ENCODE data around the gene GSN. TPM values are rescaled to one million over a fixed set of nuclear protein-coding genes. Genes with fewer than 3 reads are reported as not detected.

Gene GSN
- total RNA-seq, 2 experiments from 2014 or later, result 2.9 to 3.4 TPM

DNA sequence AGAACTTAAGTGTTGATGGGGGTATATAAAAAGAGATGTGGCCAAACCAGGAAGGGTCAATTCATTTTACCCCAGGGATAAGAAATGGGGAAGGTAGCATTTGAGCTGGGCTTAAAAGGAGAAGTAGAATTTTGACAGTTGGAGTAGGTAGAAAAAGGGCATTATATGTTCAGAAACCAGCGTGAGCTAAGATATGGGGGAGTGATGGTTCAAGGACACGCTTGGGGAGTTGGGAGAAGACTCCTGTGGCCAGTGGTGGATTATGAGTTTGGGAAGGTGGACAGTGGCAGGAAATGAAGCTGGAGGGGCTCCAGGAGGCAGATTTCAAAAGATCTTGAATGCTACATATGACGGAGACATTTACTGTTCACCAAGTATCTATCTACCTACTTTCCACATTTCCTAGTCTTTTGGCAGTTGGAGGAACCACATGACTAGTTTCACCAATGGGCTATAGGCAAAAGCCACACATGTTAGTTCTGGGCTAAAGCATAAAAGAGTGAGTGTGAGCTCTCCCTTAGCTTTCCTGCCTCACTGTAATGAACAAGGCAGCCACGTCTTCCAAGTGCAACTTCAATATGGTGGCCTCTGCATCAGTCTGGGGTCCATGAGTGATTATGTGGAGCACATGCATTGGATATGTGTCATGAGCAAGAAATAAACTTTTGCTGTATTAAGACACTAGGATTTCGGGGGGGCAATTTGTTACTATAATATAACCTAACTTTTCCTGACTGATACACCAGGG, 15.7 kb upstream of the GSN start:
- Mint-ChIP-seq H3K36me3 (ENCODE audit: low read depth) (peaks cover 2% of the 10 kb centered on the region), H3K27ac (no peak overlapping the region), H3K4me3 (no peak overlapping the region), H3K9me3 (peaks cover 2% of the 10 kb centered on the region), H3K4me1 (peaks cover 4% of the 10 kb centered on the region), H3K27me3 (peaks cover 3% of the 10 kb centered on the region)
- ChIA-PET POLR2A (no interaction called here), CTCF (interaction anchor here (1.0 to 2.0 kb wide), 4 partner anchors 10 to 21 kb away, joined by 3 to 8 read pairs (median 4); no protein-coding TSS in a partner anchor)
- DNase-seq, result no peak

DNA sequence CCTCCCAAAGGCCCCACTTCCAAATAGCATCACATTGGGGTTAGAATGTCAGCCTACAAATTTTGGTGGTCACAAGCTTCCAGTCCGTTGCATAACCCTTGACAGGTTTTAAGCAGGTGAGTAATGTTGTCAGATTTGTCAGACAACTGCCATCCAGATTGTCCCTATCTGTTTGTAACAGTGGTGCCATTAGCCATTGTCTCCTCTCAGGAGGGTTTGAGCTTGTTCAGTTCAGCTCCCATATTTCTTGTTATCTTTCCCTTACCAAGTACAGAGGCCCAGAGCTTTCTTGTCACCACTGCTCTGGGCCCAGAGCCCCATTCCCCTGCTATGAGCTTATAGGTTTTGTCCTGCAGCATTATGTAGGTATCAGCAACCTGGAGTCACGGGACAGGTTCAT, 14.8 kb upstream of the GSN start:
- CTCF ChIA-PET, result interaction anchor here (1.0 to 2.0 kb wide), 5 partner anchors 9 to 22 kb away, joined by 3 to 8 read pairs (median 4); no protein-coding TSS in a partner anchor
- H3K9me3 Mint-ChIP-seq, result peaks cover 2% of the 10 kb centered on the region
- POLR2A ChIA-PET, result no interaction called here
- peaks cover 2% of the 10 kb centered on the region for H3K36me3 Mint-ChIP-seq (ENCODE audit: low read depth)
- peaks cover 3% of the 10 kb centered on the region for H3K27me3 Mint-ChIP-seq
- H3K4me1 Mint-ChIP-seq, result peaks cover 4% of the 10 kb centered on the region
- no peak overlapping the region for H3K27ac Mint-ChIP-seq
- H3K4me3 Mint-ChIP-seq, result no peak overlapping the region
- no peak for DNase-seq

DNA sequence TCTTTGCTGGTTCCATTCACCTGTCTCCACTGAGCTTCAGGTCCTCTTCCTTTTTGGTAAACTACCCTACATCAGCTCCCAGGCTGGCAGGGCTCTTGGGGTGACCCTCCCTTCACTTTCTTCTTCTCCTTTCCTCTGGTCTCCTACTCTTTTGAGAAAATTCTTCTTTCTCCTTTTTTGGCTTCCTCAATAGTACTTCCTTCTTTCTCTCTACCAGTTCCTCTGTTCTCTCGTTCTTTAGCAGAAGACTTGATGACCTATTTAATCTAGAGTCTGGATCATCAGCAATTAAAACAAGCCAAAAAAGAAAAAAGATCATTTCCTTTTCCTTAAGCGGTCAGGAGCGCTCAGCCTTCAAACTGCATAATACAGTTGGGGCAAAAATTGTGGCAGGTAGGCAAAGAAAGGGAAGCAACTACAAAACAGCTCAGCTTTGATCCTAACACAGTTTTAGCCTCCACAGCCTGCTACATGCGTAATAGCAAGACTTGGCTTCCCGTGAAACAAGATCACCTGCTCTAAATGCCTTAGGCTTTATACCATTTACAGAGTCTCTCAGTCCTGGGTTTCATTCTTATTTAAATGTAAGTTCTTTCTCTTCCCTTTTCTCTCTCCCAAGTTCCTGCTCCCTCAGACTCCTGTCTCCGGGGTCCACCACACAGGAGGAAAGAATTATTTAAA, 14.0 kb upstream of the GSN start:
- DNase-seq, result no peak
- H3K4me1 Mint-ChIP-seq, result peaks cover 4% of the 10 kb centered on the region
- ChIA-PET POLR2A (no interaction called here), CTCF (interaction anchor here (1.2 to 2.0 kb wide), 4 partner anchors 8 to 19 kb away, joined by 3 to 8 read pairs (median 4); no protein-coding TSS in a partner anchor)
- no peak overlapping the region for H3K4me3 Mint-ChIP-seq
- H3K27ac Mint-ChIP-seq, result no peak overlapping the region
- peaks cover under 1% of the 10 kb centered on the region for H3K36me3 Mint-ChIP-seq (ENCODE audit: low read depth)
- H3K27me3 Mint-ChIP-seq, result peaks cover 3% of the 10 kb centered on the region
- H3K9me3 Mint-ChIP-seq, result peaks cover 2% of the 10 kb centered on the region

DNA sequence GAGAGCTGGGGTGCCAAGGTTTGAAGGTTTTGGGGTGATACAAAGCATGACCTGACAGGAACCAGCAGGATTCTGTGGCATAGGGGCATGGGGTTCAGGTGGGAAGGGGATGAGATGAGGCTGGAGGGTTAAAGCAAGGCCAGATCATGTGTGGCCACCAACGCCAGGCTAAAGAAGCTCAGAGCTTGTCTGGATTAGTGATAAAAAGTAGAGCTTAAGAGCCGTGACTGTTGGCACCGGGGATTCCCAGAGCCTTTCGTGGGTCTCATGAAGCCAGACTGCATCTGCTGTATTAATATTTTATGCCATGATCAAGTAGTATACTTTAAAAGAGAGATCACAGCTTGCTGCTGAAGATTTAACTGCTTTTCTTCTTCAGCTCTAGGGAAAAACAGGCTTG, 8.5 kb upstream of the GSN start:
- ChIA-PET CTCF (interaction anchor here (1.1 kb wide), 1 partner anchor 19 kb away, joined by 3 read pairs; no protein-coding TSS in a partner anchor), POLR2A (no interaction called here)
- Mint-ChIP-seq H3K4me1 (no peaks in the 10 kb centered on the region), H3K4me3 (no peak overlapping the region), H3K9me3 (no peaks in the 10 kb centered on the region), H3K27ac (no peak overlapping the region), H3K27me3 (peaks cover 2% of the 10 kb centered on the region), H3K36me3 (ENCODE audit: low read depth) (no peaks in the 10 kb centered on the region)
- no peak for DNase-seq

DNA sequence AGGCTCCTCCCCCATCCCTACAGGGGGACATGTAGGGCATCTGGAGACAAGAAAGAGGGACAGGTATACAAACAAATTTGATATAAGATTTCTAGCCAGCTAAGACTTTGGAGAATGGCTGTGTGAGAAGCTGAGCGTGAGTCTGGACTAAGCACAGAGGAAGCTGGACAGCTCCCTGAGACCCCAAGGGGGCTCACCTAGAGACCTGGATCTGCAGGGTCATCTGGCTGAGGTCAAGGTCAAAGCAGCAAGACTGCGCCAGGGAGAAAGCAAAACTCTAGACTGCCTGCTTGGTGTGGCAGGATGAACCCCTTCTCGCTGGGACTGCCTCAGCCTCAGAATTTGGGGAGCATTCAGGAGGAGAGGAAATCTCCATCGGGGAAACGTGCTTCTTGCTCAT, 8.0 kb upstream of the GSN start:
- H3K36me3 Mint-ChIP-seq (ENCODE audit: low read depth), result no peaks in the 10 kb centered on the region
- H3K4me1 Mint-ChIP-seq, result no peaks in the 10 kb centered on the region
- no peak overlapping the region for H3K27ac Mint-ChIP-seq
- no peak overlapping the region for H3K4me3 Mint-ChIP-seq
- no peaks in the 10 kb centered on the region for H3K9me3 Mint-ChIP-seq
- POLR2A ChIA-PET, result no interaction called here
- CTCF ChIA-PET, result interaction anchor here (1.1 kb wide), 1 partner anchor 19 kb away, joined by 3 read pairs; no protein-coding TSS in a partner anchor
- DNase-seq, result no peak
- peaks cover 2% of the 10 kb centered on the region for H3K27me3 Mint-ChIP-seq

DNA sequence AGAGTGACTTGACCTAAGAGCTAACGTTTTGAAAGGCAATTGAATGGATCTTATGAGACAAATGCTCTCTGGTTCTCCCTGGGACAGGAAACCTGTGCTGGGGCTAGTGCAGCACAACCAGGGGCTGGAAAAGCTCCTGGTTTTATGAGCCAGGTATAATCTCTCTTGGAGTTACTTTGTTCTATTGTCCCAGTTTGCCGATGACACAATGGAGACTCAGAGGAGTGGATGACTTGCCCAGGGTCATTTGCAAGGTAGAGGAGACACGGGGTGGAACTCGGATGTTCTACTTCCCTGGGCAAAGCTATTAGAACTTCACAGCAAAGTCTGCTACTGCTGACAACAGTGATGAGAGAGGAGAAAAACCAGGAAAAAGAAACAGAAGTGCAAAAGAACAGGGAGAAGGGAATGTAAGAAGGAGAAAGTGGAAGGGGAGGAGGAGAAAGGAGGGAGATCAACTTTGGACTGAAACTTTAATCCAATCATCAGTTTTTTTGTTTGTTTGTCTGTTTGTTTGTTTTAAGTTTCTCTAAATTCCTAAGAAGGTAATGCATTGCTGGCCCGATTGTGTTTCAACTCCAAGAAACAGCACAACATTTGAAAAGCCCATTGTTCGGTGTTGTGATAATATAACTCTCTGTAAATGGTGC, 7.4 kb upstream of the GSN start:
- no peaks in the 10 kb centered on the region for H3K9me3 Mint-ChIP-seq
- ChIA-PET CTCF (interaction anchor here (1.0 kb wide), 1 partner anchor 48 kb away, joined by 3 read pairs; no protein-coding TSS in a partner anchor), POLR2A (no interaction called here)
- DNase-seq, result no peak
- H3K4me1 Mint-ChIP-seq, result no peaks in the 10 kb centered on the region
- H3K36me3 Mint-ChIP-seq (ENCODE audit: low read depth), result no peaks in the 10 kb centered on the region
- peaks cover 2% of the 10 kb centered on the region for H3K27me3 Mint-ChIP-seq
- H3K27ac Mint-ChIP-seq, result no peak overlapping the region
- no peak overlapping the region for H3K4me3 Mint-ChIP-seq

DNA sequence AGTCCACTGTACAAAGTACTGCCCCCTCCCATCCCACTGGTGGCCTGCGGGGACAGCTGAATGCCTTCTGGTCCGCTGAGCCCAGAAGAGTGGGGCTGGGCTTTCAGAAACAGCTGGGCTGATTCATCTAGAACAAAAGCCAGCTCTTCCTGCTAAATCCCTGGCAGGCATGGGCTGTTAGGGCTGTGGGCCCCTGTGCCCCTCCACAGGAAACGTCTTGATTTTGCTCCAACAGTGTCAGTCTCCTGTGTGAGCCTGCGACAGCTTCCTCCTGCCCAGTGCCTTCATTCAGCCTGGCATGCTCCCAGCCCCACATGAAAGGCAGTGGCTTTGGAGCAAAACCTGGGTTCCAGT, 6.9 kb upstream of the GSN start:
- Mint-ChIP-seq H3K4me1 (no peaks in the 10 kb centered on the region), H3K9me3 (no peaks in the 10 kb centered on the region), H3K4me3 (no peak overlapping the region), H3K27me3 (peaks cover 2% of the 10 kb centered on the region), H3K36me3 (ENCODE audit: low read depth) (no peaks in the 10 kb centered on the region), H3K27ac (no peak overlapping the region)
- POLR2A ChIA-PET, result no interaction called here
- CTCF ChIA-PET, result interaction anchor here (1.0 kb wide), 1 partner anchor 48 kb away, joined by 3 read pairs; no protein-coding TSS in a partner anchor
- no peak for DNase-seq

DNA sequence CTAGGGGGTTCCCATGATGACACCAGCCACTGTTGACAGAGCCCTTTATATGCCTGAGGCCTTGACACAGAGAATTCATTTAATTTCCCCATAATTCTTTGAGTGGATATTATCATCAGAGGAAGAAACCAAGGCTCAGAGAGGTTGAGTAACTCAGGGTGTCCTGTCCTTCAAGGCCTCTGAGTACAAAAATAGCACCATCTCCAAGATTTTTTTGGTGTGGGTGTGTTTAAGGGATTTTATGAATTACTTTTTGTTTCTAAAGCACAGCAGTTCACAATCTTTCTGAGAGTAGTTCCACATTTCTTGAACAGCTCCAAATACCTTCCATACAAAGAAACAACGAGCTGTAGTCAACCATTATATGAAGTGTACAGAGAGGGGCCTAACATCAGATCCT, 6.2 kb upstream of the GSN start:
- Mint-ChIP-seq H3K27me3 (peaks cover 4% of the 10 kb centered on the region), H3K27ac (no peak overlapping the region), H3K4me1 (no peaks in the 10 kb centered on the region), H3K4me3 (no peak overlapping the region), H3K36me3 (ENCODE audit: low read depth) (no peaks in the 10 kb centered on the region), H3K9me3 (no peaks in the 10 kb centered on the region)
- ChIA-PET CTCF (interaction anchor here (0.9 to 1.1 kb wide), 4 partner anchors 8 to 58 kb away, joined by 3 read pairs; no protein-coding TSS in a partner anchor), POLR2A (no interaction called here)
- no peak for DNase-seq

DNA sequence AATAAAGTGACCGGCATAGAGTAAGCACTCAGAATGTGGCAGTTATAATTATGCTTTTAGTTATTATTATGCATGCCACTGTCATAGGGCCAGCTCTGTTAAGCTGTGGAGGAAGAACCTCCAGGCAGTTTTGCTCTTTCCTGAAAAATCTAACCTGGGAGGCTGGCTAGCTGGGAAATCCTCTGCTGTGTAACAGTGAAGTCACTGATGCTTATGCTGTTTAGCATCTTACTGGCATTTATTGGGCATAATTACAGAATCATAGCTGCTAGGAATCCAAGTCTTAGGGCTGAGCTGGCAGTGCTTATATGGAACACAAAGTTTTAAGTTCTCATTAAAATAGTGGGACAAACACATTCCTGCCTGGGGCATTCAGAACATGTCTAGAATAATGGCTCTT, 5.5 kb upstream of the GSN start:
- no peak for DNase-seq
- H3K4me3 Mint-ChIP-seq, result no peak overlapping the region
- no peaks in the 10 kb centered on the region for H3K4me1 Mint-ChIP-seq
- no peaks in the 10 kb centered on the region for H3K36me3 Mint-ChIP-seq (ENCODE audit: low read depth)
- POLR2A ChIA-PET, result no interaction called here
- H3K27ac Mint-ChIP-seq, result no peak overlapping the region
- H3K9me3 Mint-ChIP-seq, result no peaks in the 10 kb centered on the region
- peaks cover 7% of the 10 kb centered on the region for H3K27me3 Mint-ChIP-seq
- CTCF ChIA-PET, result interaction anchor here (0.9 to 1.1 kb wide), 3 partner anchors 9 to 57 kb away, joined by 3 read pairs; no protein-coding TSS in a partner anchor

DNA sequence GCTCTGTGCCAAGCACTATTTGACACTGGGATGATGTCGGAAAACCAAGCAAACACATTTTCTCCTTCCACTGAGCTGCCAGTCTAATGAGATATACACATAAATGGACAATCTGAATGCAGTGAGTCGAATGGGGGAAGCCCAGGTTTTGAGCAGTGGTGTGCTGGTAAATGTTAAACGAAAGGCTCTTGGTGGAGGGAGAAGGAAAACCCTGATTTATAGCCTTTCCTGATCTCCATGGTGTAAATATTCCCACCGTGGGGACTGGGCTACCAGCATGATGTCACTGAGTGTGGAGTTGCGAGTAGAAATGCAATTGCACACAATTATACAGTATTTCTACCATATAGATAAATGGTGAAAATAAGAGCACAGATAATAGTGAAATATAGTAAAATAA, 5.0 kb upstream of the GSN start:
- POLR2A ChIA-PET, result no interaction called here

DNA sequence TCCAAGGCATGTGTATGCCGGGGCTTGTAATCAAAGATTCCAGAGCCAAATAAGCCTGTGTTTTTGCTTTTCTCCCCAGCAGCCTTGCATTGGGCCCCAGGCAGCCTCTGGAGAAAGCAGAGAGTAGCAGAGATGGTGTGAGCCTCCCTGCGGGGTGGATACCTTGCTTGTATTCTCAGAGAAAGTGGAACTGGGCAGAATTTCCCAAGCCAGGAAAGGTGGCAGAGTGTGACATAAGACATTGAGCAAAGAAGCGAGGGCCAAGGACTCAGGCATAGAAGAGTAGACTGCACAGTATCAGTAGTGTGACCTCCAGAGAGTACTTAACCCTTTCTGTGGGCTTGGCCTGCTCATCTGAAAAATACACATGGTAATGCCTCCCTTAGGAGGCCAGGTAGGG, 1.6 kb upstream of the GSN start:
- Mint-ChIP-seq H3K27me3 (peaks cover 22% of the 10 kb centered on the region), H3K27ac (no peak overlapping the region), H3K9me3 (no peaks in the 10 kb centered on the region), H3K4me3 (no peak overlapping the region), H3K36me3 (ENCODE audit: low read depth) (no peaks in the 10 kb centered on the region), H3K4me1 (peaks cover 19% of the 10 kb centered on the region)
- ChIA-PET CTCF (no interaction called here), POLR2A (no interaction called here)
- DNase-seq, result no peak

More for the DNA sequence above, 5.0 kb upstream of the GSN start:
- H3K4me1 Mint-ChIP-seq, result peaks cover 3% of the 10 kb centered on the region
- no peak overlapping the region for H3K4me3 Mint-ChIP-seq
- CTCF ChIA-PET, result interaction anchor here (0.6 kb wide), 1 partner anchor 13 kb away, joined by 3 read pairs; no protein-coding TSS in a partner anchor
- peaks cover 7% of the 10 kb centered on the region for H3K27me3 Mint-ChIP-seq
- no peaks in the 10 kb centered on the region for H3K9me3 Mint-ChIP-seq
- no peak overlapping the region for H3K27ac Mint-ChIP-seq
- no peak for DNase-seq
- no peaks in the 10 kb centered on the region for H3K36me3 Mint-ChIP-seq (ENCODE audit: low read depth)

DNA sequence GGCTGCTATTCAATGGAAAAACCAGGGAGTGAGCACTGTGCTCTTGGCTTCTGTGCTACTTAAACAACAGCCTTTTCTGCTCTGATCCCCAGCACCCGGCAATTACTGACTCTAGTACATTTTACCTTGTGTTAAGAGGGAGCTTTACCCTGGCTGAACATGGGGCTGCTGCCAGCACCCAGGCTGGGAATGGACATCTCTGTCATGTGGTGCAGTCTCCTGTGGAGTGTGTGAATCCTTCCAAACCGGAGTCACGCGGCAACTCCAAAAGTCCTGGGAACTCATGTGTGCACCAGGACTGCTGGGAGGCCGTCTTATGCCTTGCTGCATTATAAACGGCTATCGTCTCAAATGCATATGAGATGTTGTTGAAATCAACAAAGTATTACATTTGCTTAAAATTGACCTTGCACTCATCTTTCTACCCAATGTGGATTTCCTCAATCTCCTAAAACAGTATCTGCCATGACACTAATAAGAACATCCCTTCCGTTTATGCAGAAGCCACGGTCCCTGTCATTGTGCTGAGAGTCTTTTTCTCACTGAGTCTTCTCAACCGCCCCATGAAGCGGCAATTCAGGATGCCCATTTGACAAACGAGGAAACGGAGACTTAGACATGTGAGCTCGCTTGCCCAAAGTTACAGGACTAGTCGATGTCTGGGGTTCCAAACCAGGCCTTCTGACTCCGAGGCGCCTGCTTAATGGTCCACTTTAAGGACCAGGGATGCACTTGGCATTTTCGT, 884 bp upstream of the GSN start:
- H3K9me3 Mint-ChIP-seq, result no peaks in the 10 kb centered on the region
- ChIA-PET POLR2A (no interaction called here), CTCF (interaction anchor here (0.9 to 3.2 kb wide), 3 partner anchors 11 to 53 kb away, joined by 3 to 20 read pairs (median 5); no protein-coding TSS in a partner anchor)
- H3K27me3 Mint-ChIP-seq, result peaks cover 22% of the 10 kb centered on the region
- no peak overlapping the region for H3K27ac Mint-ChIP-seq
- DNase-seq, result no peak
- H3K4me1 Mint-ChIP-seq, result peaks cover 20% of the 10 kb centered on the region
- peak overlapping the region; percentile 65 for H3K4me3 Mint-ChIP-seq
- no peaks in the 10 kb centered on the region for H3K36me3 Mint-ChIP-seq (ENCODE audit: low read depth)
